GM12872 (cell line): Measurements from ENCODE around the gene NR2C1.

Experiments used
- CTCF ChIP-seq: IDR thresholded peaks from 3 replicates; pipeline ENCODE4 v1.5.1; 2011; ENCODE audit warnings: low read depth, mild to moderate bottlenecking, low read length, moderate library complexity; ENCODE audit not compliant: insufficient read depth

The NR2C1 gene

GRCh38 chr12:94971923-94972322, 101.5 kb downstream of the NR2C1 start:
- no peak for TF ChIP-seq CTCF

GRCh38 chr12:94970560-94970959, 102.9 kb downstream of the NR2C1 start:
- no peak for TF ChIP-seq CTCF
